T follicular helper cell (primary cell): ENCODE data around the gene C8G.

ENCODE experiments used
- DNase-seq: peaks from one replicate; pipeline ENCODE4 v3.0.0-alpha.2; 2020; ENCODE audit warnings: low read depth

C8G gene

DNA sequence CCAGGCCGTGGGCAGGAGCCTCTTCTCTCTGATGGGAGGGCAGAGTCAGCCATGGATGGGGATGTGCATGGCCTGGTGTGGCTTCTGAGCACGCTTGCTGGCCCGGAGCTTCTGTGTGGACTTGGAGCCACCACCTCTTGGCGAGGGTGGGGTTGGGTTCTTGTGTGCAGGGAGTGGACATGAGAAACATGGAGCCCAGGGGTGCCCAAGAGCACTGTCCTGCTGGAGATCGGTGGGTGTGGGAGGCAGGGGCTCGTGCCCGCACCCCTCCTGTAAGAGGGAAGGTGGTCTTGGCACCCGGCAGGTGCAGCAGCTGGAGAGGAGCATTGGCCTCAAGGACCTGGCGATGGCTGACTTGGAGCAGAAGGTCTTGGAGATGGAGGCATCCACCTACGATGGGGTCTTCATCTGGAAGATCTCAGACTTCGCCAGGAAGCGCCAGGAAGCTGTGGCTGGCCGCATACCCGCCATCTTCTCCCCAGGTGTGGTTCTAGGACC is 24.3 kb upstream of the C8G start:
- DNase-seq: no peak

DNA sequence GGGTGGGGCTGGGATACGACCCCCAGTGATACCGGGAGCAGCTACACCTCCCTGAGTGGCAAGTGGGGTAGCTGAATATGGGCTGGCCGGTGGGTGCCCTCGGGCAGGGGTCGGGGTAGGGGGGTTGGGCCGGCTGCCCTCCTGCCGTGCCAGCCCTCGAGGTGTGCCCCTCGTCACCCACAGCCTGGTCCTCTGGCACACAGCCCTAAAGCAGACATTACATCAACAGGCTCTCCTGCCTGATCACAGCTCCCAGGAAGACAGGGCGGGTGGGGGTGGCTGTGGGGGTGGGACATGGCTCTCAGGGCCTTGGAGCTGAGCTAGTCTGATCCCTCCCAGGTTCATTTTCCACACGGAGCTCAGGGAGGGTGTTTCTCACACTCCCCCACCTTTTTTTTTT is 23.7 kb upstream of the C8G start:
- no peak for DNase-seq

DNA sequence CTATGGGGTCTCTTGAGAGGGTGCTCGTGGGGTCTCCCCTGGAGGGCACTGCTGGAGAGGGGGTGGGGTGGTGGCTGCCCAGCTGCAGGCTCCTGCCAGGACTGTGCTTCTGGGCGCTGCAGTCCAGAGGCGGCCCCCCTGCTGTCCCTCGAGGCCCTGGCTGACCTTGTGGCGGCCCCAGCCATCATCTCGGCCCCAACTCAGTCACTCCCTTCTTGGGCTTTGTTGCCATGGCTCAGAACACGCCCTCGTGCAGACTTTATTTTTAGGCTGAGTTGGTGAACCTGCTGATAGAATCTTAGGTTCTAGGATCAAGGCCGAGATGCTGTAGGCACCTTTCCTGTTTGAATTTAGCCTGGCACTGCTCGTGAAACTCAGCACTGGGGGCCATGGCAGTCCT is 23.3 kb upstream of the C8G start:
- no peak for DNase-seq

DNA sequence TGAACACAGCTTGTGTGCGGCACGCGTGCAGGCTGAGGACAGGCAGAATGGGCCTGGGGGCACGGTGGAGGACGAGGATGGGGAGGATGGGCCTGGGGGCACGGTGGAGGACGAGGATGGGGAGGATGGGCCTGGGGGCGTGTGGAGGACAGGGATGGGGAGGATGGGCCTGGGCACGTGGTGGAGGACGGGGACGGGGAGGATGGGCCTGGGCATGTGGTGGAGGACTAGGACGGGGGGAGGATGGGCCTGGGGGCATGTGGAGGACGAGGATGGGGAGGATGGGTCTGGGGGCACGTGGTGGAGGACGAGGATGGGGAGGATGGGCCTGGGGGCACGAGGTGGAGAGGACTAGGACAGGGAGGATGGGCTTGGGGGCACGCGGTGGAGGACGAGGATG is 22.5 kb upstream of the C8G start:
- DNase-seq: no peak

DNA sequence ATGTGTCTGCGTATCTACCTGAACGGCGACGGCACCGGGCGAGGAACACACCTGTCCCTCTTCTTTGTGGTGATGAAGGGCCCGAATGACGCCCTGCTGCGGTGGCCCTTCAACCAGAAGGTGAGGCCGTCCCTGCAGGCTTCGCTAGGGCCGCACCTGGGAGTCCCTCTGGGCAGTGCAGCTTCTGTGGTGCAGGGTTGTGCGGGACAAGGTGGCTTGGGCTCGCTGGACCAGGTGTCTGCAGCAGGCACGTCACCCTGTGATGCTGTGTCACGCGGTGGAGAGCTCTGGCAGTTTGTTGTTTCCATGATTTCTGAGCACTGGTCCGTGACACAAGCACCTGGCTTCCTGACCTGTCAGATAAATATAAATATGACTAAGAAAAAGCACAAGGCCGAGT is 21.2 kb upstream of the C8G start:
- no peak for DNase-seq

DNA sequence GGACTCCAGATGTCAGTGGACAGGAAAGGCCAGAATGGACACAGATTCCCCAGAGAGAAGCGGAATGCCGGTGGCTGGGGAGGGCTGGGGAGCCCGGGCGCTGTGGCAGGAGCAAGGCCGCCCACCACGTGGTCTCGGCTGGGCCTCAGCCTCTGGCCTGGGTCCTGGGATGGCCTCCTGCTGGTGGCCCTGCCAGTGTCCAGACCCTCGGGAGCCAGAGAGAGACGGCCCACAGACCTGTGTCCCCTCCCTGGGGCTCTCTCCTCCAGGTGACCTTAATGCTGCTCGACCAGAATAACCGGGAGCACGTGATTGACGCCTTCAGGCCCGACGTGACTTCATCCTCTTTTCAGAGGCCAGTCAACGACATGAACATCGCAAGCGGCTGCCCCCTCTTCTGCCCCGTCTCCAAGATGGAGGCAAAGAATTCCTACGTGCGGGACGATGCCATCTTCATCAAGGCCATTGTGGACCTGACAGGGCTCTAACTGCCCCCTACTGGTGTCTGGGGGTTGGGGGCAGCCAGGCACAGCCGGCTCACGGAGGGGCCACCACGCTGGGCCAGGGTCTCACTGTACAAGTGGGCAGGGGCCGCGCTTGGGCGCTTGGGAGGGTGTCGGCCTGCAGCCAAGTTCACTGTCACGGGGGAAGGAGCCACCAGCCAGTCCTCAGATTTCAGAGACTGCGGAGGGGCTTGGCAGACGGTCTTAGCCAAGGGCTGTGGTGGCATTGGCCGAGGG is 19.5 kb upstream of the C8G start:
- no peak for DNase-seq

DNA sequence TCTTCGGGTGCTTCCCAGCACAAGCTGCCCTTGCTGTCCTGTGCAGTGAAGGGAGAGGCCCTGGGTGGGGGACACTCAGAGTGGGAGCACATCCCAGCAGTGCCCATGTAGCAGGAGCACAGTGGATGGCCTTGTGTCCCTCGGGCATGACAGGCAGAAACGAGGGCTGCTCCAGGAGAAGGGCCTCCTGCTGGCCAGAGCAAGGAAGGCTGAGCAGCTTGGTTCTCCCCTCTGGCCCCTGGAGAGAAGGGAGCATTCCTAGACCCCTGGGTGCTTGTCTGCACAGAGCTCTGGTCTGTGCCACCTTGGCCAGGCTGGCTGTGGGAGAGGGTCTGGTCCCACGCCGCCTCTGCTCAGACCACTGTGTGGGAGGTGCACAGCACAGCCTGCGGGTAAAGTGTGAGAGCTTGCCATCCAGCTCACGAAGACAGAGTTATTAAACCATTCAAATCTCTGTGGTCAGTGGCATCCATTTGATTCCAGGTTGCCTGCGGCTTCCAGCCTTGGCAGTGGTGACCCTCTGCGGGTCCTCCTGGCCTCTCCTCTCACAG is 18.8 kb upstream of the C8G start:
- DNase-seq: no peak

DNA sequence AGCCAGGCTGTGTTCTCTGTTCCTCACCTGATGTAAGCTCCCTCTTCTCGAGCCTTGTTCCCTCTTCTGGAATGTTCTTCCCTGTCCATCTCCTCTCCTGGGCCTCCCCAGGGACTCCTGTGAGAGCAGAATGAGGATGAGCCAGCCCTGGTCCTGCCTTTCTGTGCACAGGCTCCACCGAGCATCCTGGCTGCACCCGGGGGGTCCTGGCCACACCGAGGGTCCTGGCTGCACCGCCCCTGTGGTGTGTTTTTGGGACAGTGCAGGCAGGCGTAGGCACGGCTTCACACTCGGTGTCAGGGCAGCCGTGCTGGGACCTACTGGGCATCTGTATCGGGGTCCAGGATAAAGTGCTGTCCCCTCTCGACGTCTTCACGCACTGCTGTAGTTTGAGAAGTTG is 18.3 kb upstream of the C8G start:
- DNase-seq: no peak

DNA sequence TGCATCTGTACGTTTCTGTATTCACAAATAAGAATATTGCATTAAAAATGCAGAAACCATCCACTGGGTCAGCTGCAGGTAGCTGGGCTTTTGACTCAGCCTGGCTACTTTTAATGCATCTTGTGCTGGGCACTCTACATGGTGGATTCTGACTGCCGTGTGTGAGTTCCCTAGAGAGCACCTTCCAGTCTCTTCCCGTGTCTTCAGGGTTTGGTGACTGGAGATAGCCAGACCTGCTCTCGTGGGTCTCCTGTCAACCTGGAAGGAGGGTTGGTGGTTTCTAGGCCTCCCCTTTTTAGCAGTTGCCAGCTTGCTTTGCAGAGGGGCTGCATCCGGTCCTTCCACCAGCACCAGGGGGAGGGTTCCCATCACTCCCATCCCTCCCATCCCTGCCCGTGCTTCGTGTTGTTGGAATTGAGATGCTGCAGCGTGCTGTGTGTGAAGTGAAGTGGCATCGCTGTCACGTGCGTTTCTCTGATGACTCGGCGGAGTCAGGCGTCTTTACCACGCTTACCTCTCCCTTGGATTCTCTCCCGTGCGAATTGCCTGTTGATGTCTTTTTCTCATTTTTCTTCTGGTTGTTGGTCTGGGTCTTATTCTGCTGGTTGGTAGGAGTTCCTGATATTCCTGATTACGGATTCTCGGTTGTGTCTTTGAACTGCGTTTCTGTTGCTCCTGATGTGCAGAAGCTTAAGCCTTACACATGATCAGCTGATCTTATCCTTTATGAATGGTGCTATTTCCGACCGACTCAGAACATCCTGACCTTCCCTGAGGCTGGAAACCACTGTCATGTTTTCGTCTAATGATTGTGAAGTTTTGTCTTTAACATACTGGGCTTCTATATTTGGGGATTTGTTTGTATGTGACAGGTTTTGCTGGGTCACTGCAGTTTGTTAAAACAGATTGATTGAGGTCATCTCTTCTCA is 17.4 kb upstream of the C8G start:
- DNase-seq: no peak

DNA sequence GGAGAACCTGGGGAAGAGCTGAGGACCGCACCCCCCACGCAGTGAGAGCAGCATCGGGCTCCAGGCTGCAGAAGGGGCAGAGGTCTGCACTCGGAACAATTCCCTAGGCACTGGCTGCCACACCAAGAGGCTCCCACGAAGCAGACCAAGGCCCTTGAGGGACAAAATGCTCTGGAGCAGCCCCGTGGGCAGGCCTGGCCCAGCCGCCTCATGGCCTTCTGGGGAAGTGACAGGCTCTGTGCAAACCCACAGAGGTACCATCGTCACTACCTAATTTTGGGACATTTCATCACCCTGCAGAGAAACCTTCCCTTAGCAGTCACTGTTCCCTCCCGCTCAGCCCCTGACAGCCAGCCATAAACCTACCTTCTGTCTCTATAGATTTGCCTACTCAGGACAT is 16.5 kb upstream of the C8G start:
- no peak for DNase-seq

DNA sequence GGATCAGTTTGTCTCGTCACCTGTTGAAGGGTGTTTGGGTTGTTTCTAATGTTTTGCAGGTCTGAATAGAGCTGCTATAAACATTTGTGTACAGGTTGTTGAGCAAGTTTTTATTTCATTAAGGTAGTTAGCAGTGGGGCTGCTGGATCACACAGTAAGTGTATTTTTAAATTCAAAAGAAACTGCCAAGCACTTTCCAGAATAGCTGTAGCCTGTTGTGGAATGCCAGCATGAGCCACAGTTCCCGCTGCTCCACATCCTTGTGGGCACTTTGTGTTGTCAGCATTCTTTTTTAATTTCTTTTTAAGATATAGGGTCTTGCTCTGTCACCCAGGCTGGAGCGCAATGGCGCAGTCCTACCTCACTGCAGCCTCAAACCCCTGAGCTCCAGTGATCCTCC is 15.0 kb upstream of the C8G start:
- no peak for DNase-seq

DNA sequence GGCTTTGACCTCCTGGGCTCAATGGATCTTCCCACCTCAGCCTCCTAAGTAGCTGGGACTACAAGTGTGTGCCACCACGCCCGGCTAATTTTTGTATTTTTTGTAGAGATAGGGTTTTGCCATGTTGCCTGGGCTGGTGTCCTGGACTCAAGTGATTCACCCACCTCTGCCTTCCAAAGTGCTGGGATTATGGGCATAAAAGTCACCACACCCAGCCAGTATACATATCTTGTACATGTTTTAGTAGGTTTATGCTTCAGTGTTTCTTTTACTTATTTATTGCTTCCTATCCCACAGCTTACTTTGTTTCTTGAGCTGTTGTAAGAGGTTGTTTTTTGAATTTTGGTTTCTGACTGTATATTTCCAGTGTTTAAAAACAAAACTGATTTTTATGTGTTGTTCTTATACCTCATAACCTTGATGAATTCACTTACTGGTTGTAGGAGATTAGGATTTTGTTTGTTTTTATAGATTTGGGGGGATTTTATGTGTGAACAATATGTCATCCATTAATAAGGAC is 13.4 kb upstream of the C8G start:
- DNase-seq: no peak

DNA sequence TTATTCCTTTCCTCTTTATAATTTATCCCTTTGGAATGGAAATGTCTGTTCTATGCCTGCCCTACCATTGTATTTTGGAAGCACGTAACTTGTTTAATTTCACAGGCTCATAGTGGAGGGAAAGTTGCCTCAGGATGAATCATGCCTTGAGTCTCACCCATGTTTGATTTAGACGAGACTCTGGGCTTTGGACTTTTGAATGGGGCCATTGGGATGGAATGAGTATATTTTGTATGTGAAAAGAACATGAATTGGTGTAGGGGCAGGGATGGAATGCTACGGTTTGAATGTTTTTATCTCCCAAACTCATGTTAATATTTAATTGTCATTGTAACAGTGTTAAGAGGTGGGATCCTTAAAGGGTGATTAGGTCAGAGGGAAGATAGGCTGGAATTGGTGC is 10.8 kb upstream of the C8G start:
- no peak for DNase-seq

DNA sequence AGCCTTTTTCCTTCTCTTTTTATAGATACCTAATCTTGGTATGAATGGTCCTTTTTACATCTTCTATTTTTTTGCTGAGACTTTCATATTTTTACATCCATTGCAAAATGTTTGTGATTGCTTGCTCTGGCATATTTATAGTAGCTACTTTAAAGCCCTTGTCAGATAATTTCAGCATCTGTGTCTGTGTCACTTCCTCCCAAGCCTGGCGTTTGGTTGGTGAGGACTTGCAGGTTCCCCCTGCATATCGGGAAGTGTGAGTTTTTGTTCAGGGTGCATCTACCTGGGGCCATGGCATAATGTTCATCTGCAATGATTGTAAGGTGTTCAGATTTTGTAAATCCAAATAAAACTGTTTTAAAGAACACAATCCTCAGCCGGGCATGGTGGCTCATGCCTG is 9.4 kb upstream of the C8G start:
- DNase-seq: no peak

DNA sequence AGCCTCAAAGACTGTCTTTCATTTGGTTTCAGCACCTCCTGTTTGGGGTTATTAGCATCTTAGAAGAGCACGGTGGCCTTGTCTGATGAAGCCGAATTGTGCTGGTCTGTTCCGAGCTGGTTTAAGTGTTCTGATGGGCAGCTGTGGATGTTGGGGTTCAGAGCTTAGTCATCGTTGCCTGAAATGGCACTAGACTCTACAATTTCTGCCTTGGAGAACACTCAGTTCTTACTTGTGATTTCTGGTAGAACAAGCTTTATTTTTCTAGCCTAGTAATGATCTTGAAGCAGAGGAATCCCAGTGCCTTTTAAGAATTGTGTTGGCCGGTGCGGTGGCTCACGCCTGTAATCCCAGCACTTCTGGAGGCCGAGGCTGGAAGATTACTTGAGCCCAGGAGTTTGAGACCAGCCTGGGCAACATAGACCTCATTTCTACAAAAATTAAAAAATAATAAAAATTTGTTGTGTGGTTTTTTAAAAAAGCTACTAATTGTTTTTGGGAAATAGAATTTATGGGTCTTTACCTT is 8.3 kb upstream of the C8G start:
- no peak for DNase-seq

DNA sequence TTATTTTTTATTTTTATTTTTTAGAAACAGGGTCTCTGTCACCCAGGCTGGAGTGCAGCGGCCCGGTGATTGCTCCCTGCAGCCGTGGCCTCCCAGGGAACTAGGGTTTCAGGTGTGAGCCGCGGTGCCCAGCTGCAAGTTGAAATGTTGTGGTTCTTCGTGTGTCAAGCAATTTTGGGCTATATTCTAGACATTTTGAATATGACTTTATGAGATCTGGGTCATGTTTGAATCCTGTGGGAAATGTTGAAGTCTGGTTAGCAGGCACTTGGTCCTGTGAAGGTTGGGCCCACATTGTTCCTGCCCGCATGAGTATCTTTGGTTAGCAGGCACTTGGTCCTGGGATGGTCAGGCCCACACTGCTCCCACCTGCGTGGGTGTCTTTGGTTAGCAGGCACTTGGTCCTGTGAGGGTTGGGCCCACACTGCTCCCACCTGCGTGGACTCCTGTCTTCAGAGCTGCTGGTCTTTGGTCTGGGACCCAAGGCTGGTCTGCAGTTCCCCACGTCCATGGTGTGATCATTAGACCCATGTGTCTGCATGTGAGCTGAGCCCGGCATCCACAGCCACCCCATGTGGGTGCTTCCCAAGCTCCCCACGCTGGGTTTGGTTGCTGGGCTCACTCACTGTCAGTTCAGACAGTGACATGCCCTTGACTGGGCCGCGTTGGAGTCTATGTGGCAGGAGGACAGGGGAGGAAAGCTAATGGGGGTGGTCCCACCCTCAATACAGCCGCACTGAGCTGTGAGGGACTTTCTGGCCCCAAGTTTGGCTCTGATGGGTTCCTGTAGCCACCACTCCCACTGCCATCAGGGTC is 7.6 kb upstream of the C8G start:
- no peak for DNase-seq

DNA sequence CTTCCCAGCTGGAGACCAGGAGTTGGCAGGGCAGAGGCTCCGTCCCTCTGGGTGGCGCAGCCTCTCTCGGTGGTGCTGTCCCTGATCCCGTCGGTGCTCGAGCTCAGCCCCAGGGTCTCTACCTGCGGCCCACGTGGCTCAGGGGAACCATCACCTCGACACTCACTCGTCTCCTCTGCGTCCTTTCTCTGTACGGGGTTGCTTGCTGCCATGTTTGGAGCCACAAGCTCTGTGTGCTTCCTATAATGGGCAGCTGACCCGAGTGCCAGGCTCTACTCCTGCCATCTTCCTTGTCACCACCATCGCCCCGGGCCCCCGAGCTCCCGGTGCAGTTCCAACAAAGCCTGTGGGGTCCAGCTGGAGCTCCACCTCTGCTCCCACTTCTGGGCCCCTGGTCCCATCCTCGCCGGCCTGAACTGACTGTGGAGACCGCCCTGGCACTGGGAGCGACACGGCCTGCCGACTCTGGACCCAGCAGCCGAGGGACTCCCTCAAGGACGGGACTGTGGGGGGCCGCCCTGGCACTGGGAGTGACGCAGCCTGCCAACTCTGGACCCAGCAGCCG is 5.5 kb upstream of the C8G start:
- no peak for DNase-seq

DNA sequence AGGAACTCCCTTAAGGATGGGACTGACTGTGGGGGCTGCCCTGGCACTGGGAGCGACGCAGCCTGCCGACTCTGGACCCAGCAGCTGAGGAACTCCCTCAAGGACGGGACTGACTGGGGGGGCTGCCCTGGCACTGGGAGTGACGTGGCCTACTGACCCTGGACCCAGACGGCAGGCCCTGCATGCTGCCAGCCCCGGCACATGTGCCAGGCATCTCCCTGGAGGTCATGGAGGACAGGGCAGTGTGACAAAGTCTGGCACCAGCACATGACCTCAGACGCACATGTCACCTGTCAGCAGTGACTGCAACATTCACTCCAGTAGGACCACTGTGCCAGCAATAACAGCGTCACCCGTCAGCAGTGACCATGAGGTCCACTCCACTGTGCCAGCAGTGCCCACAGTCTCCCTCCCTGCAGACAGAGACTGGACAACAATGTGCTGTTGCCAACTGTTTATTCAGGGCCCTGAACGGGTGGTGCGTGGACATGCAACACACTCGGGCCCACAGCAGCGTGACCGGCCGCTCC is 5.0 kb upstream of the C8G start:
- no peak for DNase-seq

DNA sequence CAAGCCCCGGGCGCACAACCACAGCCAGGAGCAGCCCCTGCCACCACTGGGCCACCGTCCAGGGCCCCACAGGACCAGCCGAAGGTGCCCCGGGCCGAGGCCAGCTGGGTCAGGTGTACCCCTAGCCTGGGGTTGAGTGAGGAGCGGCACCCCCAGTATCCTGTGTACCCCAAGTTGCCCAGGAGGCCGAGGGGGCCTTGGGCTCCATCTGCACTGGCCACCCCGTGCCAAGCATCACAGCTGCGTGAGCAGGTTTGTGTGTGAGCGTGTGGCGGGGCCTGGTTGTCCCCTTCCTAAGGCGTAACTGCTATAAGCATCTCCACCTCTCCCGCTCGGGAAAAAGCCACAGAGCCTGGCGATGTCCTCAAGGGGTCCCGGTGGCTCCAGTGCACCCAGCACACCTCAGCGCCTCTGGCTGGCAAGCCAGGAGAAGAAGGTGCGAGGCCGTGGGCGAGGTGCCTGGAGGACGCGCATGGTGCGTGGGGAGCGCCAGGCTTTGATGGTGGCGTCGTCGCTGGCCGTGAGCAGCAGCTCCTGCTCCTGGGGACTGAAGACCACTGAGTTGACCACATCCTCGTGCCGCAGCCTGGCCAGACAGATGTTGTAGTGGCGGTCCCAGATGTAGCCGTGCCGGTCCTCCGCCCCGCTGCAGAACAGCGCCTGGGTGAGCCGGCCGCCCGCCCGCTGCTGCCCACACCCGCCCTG is 4.4 kb upstream of the C8G start:
- DNase-seq: no peak
